ENCODE results near the gene C2CD2.

GRCh38 chr21:42000908-42001307, 47.1 kb upstream of the C2CD2 start:
- no peak for TF ChIP-seq MAX (IDR thresholded peaks at IDR 0.05; ENCODE audit: low read depth)
- TF ChIP-seq CTCF (IDR thresholded peaks at IDR 0.05) = no peak
- TF ChIP-seq RXRA (IDR thresholded peaks at IDR 0.05; ENCODE audit: borderline replicate concordance, low read depth) = no peak
- no peak for TF ChIP-seq USF2 (IDR thresholded peaks at IDR 0.05; ENCODE audit: borderline replicate concordance, low read depth, low read length)
- no peak for TF ChIP-seq ELF1 (IDR thresholded peaks at IDR 0.05)
- TF ChIP-seq EP300 (IDR thresholded peaks at IDR 0.05; ENCODE audit: borderline replicate concordance in 1 of 2, low read depth in 1 of 2, low read length in 1 of 2) = no peak
- TF ChIP-seq NFIC (IDR thresholded peaks at IDR 0.05; ENCODE audit: borderline replicate concordance) = no peak
- TF ChIP-seq USF1 (IDR thresholded peaks at IDR 0.05; ENCODE audit: borderline replicate concordance, low read depth) = no peak
